WTC11 (cell line): Measurements from ENCODE around the gene SLC25A46.

ENCODE experiments used
- TF ChIP-seq, protein P1 (sequence below): fragments of 200-600 bp; IDR thresholded peaks from 2 replicates; pipeline ENCODE4 v1.8.0; 2022; ENCODE audit warnings: antibody characterized with exemption
- TF ChIP-seq, protein P2 (sequence below): sonication (generic); formaldehyde crosslinking; conservative IDR thresholded peaks from 2 replicates; pipeline ENCODE4 v1.8.1; 2022; ENCODE audit warnings: mild to moderate bottlenecking, missing genetic modification reagents

DNA sequence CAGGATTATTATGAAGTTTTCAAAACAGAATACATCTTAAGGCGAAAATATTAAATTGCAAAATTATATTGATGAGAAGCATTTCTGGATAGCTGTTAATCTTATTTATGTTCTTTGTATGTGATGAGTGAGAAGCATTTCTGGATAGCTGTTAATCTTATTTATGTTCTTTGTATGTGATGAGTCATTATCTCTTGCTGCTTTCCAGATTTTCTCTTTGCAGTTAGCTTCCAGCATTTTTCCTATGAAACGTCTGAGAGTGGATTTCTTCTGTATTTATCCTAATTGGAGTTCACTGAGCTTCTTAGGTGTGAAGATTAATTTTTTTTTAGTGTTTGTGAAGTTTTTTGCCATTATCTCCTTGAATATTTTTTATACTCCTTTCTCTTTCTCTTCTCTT lies 20.5 kb upstream of the SLC25A46 start:
- TF ChIP-seq, protein P1, sequence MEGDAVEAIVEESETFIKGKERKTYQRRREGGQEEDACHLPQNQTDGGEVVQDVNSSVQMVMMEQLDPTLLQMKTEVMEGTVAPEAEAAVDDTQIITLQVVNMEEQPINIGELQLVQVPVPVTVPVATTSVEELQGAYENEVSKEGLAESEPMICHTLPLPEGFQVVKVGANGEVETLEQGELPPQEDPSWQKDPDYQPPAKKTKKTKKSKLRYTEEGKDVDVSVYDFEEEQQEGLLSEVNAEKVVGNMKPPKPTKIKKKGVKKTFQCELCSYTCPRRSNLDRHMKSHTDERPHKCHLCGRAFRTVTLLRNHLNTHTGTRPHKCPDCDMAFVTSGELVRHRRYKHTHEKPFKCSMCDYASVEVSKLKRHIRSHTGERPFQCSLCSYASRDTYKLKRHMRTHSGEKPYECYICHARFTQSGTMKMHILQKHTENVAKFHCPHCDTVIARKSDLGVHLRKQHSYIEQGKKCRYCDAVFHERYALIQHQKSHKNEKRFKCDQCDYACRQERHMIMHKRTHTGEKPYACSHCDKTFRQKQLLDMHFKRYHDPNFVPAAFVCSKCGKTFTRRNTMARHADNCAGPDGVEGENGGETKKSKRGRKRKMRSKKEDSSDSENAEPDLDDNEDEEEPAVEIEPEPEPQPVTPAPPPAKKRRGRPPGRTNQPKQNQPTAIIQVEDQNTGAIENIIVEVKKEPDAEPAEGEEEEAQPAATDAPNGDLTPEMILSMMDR: no peak
- TF ChIP-seq, protein P2, sequence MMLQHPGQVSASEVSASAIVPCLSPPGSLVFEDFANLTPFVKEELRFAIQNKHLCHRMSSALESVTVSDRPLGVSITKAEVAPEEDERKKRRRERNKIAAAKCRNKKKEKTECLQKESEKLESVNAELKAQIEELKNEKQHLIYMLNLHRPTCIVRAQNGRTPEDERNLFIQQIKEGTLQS: no peak
